Endodermal cell (in vitro differentiated cells): Measurements from ENCODE around the gene N4BP2. TPM values are rescaled to one million over a fixed set of nuclear protein-coding genes. Genes with fewer than 3 reads are reported as not detected.
A peak's percentile ranks its signal among the peaks of the same experiment; 100 is the strongest.
"Not testable (repeated sequence)": the region's sequence is repeated elsewhere in the genome, so short reads cannot be mapped to it uniquely, and the experiment has no call there.

ENCODE experiments used
- DNase-seq: peaks from one replicate; pipeline ENCODE4 v3.0.0-alpha.2; 2017
- H3K27ac ChIP-seq: 2 replicates; pipeline ENCODE4 v1.5.1; 2013; ENCODE audit warnings: mild to moderate bottlenecking, low read depth, low read length, moderate library complexity
- H3K27me3 ChIP-seq: 2 replicates; pipeline ENCODE4 v1.6.1; 2013; ENCODE audit warnings: mild to moderate bottlenecking, low read length, moderate library complexity; ENCODE audit not compliant: insufficient read depth, control insufficient read depth, poor library complexity, severe bottlenecking
- H3K36me3 ChIP-seq: 2 replicates; pipeline ENCODE4 v1.7.0; 2013; ENCODE audit warnings: mild to moderate bottlenecking, low read length, moderate library complexity; ENCODE audit not compliant: control insufficient read depth, insufficient read depth
- H3K4me1 ChIP-seq: one replicate; pipeline ENCODE4 v1.7.0; 2013; ENCODE audit warnings: low read length; ENCODE audit not compliant: control insufficient read depth, insufficient read depth
- H3K4me3 ChIP-seq: 2 replicates; pipeline ENCODE4 v1.5.1; 2013; ENCODE audit warnings: mild to moderate bottlenecking, low read length, moderate library complexity
- H3K9ac ChIP-seq: 2 replicates; pipeline ENCODE4 v1.6.1; 2013; ENCODE audit warnings: mild to moderate bottlenecking, low read length, moderate library complexity; ENCODE audit not compliant: poor library complexity, severe bottlenecking; ENCODE audit errors: extremely low read depth
- H3K9me3 ChIP-seq: 2 replicates; pipeline ENCODE4 v1.6.1; 2013; ENCODE audit warnings: mild to moderate bottlenecking, low read length, moderate library complexity; ENCODE audit not compliant: control insufficient read depth
- H3K27ac Mint-ChIP-seq: 2 replicates; pipeline ENCODE4 v1.8.0; 2020; ENCODE audit warnings: mixed read lengths
- H3K27me3 Mint-ChIP-seq: 2 replicates; pipeline ENCODE4 v1.8.0; 2021; ENCODE audit warnings: mild to moderate bottlenecking, mixed read lengths; ENCODE audit not compliant: insufficient read depth
- H3K36me3 Mint-ChIP-seq: 2 replicates; pipeline ENCODE4 v1.8.0; 2020; ENCODE audit warnings: low read depth, mixed read lengths
- H3K4me1 Mint-ChIP-seq: 2 replicates; pipeline ENCODE4 v1.8.0; 2020; ENCODE audit warnings: mixed read lengths
- H3K4me3 Mint-ChIP-seq: 2 replicates; pipeline ENCODE4 v1.8.0; 2020; ENCODE audit warnings: mild to moderate bottlenecking, moderate library complexity, mixed read lengths
- H3K9me3 Mint-ChIP-seq: 2 replicates; pipeline ENCODE4 v1.8.0; 2020; ENCODE audit warnings: mild to moderate bottlenecking, mixed read lengths
- WGBS, 2 experiments: methylation state at CpG; one replicate each; pipeline versions ENCODE4 v1.1.5 to v1.1.7; 2013; ENCODE audit warnings: missing lambda C conversion rate in 2 of 2, mixed read lengths in 1 of 2; ENCODE audit not compliant: insufficient coverage in 1 of 2, insufficient read length in 1 of 2; 5-methylcytosine and 5-hydroxymethylcytosine counted together
- total RNA-seq, 2 donors: library from RNA; stranded (reverse); fragmentation: NEBNext Ultra II Directional in 1 of 2; extraction: Animal tissue kit (Norgen Biotek cat#: 25700) in 1 of 2; gene quantifications; 2 replicates in 1 of 2; 3 replicates in 1 of 2; pipeline ENCODE4 v1.2.1, GENCODE V29; 2021
- TF ChIP-seq, protein P1 (sequence below): fragments of 200-600 bp; sonication (generic); conservative IDR thresholded peaks from 2 replicates; pipeline ENCODE4 v1.5.0; 2021; ENCODE audit warnings: antibody characterized with exemption, mild to moderate bottlenecking

N4BP2 gene
- total RNA-seq, 2 donors from 2014 or later: 37.1 to 44.0 TPM

DNA sequence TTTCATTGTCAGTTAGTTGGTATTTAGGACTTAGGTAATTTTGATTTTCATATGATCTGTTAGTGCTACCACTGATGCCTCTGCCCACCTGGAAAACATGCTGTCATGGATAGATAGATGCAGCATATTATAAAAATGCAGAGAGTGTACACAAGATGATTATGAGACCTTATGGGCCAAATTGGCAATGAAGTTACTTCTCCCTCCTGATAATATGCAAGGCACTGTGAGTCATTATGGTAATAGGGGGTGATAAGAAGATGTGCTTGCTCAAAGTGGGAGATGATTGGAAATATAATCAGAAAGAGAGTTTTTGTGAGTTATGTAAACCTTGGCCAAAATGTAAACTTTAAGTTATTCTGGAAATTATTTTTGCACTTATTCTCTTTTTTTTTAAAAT lies 83.5 kb downstream of the N4BP2 start:
- Histone ChIP-seq H3K4me3 (peak overlapping the region; percentile 60), H3K4me1 (no peaks in the 10 kb centered on the region), H3K36me3 (peaks cover 80% of the 10 kb centered on the region), H3K27ac (no peak overlapping the region), H3K27me3 (no peaks in the 10 kb centered on the region), H3K9me3 (peaks cover 64% of the 10 kb centered on the region), H3K9ac (no peak overlapping the region)
- Mint-ChIP-seq H3K36me3 (peaks cover 81% of the 10 kb centered on the region), H3K27ac (no peak overlapping the region), H3K4me1 (no peaks in the 10 kb centered on the region), H3K27me3 (no peaks in the 10 kb centered on the region), H3K4me3 (no peak overlapping the region), H3K9me3 (peaks cover 24% of the 10 kb centered on the region)
- TF ChIP-seq, protein P1, sequence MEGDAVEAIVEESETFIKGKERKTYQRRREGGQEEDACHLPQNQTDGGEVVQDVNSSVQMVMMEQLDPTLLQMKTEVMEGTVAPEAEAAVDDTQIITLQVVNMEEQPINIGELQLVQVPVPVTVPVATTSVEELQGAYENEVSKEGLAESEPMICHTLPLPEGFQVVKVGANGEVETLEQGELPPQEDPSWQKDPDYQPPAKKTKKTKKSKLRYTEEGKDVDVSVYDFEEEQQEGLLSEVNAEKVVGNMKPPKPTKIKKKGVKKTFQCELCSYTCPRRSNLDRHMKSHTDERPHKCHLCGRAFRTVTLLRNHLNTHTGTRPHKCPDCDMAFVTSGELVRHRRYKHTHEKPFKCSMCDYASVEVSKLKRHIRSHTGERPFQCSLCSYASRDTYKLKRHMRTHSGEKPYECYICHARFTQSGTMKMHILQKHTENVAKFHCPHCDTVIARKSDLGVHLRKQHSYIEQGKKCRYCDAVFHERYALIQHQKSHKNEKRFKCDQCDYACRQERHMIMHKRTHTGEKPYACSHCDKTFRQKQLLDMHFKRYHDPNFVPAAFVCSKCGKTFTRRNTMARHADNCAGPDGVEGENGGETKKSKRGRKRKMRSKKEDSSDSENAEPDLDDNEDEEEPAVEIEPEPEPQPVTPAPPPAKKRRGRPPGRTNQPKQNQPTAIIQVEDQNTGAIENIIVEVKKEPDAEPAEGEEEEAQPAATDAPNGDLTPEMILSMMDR: no peak
- no peak for DNase-seq

DNA sequence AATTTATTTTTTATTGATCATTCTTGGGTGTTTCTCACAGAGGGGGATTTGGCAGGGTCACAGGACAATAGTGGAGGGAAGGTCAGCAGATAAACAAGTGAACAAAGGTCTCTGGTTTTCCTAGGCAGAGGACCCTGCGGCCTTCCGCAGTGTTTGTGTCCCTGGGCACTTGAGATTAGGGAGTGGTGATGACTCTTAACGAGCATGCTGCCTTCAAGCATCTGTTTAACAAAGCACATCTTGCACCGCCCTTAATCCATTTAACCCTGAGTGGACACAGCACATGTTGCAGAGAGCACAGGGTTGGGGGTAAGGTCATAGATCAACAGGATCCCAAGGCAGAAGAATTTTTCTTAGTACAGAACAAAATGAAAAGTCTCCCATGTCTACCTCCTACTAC lies 83.9 kb downstream of the N4BP2 start:
- H3K4me3 Mint-ChIP-seq, H3K4me1 Mint-ChIP-seq, H3K9ac ChIP-seq, H3K27me3 ChIP-seq, DNase-seq, H3K27me3 Mint-ChIP-seq, H3K27ac ChIP-seq, H3K4me3 ChIP-seq, H3K4me1 ChIP-seq, H3K27ac Mint-ChIP-seq: not testable (repeated sequence)
- peaks cover 83% of the 10 kb centered on the region for H3K36me3 ChIP-seq
- H3K36me3 Mint-ChIP-seq: peaks cover 82% of the 10 kb centered on the region
- WGBS, 2 experiments: no CpG with 5 or more reads among the region's 4 CpGs
- peaks cover 68% of the 10 kb centered on the region for H3K9me3 ChIP-seq
- peaks cover 28% of the 10 kb centered on the region for H3K9me3 Mint-ChIP-seq

GRCh38 chr4:40143926-40144508 lies 87.4 kb downstream of the N4BP2 start:
- Mint-ChIP-seq H3K4me3 (no peak overlapping the region), H3K27me3 (no peaks in the 10 kb centered on the region), H3K4me1 (no peaks in the 10 kb centered on the region), H3K9me3 (peaks cover 48% of the 10 kb centered on the region), H3K27ac (no peak overlapping the region), H3K36me3 (peaks cover 77% of the 10 kb centered on the region)
- TF ChIP-seq, protein P1: no peak
- Histone ChIP-seq H3K9me3 (peaks cover 62% of the 10 kb centered on the region), H3K27ac (no peak overlapping the region), H3K4me1 (no peaks in the 10 kb centered on the region), H3K36me3 (peaks cover 65% of the 10 kb centered on the region), H3K27me3 (no peaks in the 10 kb centered on the region), H3K9ac (no peak overlapping the region), H3K4me3 (no peak overlapping the region)
- WGBS, 2 experiments: 97 to 100% methylated on average over 4 to 6 of the region's 6 CpGs
- no peak for DNase-seq

DNA sequence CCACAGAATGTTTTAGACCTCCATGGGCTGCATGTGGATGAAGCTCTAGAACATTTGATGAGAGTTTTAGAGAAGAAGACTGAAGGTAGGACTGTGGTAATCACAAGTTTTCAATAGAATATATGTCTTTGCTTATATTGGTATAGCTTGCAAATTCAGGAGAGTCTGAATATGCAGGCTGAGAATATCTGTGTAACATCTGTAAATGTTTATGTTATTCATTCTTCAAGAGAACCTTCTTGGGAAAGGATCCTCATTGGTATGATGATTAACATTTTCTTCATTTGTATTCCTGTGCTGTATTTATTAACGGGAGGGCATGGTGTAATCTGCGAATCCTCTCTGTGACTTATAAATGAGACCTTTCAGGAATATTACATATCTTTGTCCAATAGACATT lies 88.1 kb downstream of the N4BP2 start:
- Mint-ChIP-seq H3K9me3 (peaks cover 51% of the 10 kb centered on the region), H3K27me3 (no peaks in the 10 kb centered on the region), H3K4me3 (no peak overlapping the region), H3K36me3 (peaks cover 79% of the 10 kb centered on the region), H3K27ac (no peak overlapping the region), H3K4me1 (no peaks in the 10 kb centered on the region)
- Histone ChIP-seq H3K4me1 (no peaks in the 10 kb centered on the region), H3K9ac (no peak overlapping the region), H3K4me3 (no peak overlapping the region), H3K27ac (no peak overlapping the region), H3K27me3 (no peaks in the 10 kb centered on the region), H3K36me3 (peaks cover 63% of the 10 kb centered on the region), H3K9me3 (peaks cover 68% of the 10 kb centered on the region)
- 82% methylated on average over 2 of the region's 2 CpGs; no CpG with 5 or more reads in 1 of the 2 experiments for WGBS, 2 experiments
- no peak for DNase-seq
- TF ChIP-seq, protein P1: no peak

GRCh38 chr4:40147490-40147889 lies 90.8 kb downstream of the N4BP2 start:
- not testable (repeated sequence) for DNase-seq

More at GRCh38 chr4:40147490-40147889, 90.8 kb downstream of the N4BP2 start:
- H3K27me3 Mint-ChIP-seq, H3K4me1 Mint-ChIP-seq, H3K27me3 ChIP-seq, H3K27ac ChIP-seq, H3K4me3 Mint-ChIP-seq, H3K4me3 ChIP-seq, H3K4me1 ChIP-seq, H3K9ac ChIP-seq, H3K27ac Mint-ChIP-seq: not testable (repeated sequence)
- Histone ChIP-seq H3K36me3 (peaks cover 75% of the 10 kb centered on the region), H3K9me3 (peaks cover 67% of the 10 kb centered on the region)
- Mint-ChIP-seq H3K36me3 (peaks cover 78% of the 10 kb centered on the region), H3K9me3 (peaks cover 46% of the 10 kb centered on the region)
- 80 to 98% methylated on average over 1 to 24 of the region's 31 CpGs for WGBS, 2 experiments
